GM12878 (cell line): ENCODE data around the gene ETHE1.

ENCODE experiments used
- CEBPB ChIP-seq, 2 experiments: fragments of 150-350 bp in 1 of 2; IDR thresholded peaks; 2 replicates each; pipeline ENCODE4 v1.6.1; 2012 to 2014; ENCODE audit warnings: low read depth in 2 of 2, low read length in 2 of 2, borderline replicate concordance in 1 of 2, inconsistent platforms in 1 of 2
- CTCF ChIP-seq, 3 experiments: IDR thresholded peaks in 2 of 3; conservative IDR thresholded peaks in 1 of 3; 2 replicates each; pipeline ENCODE4 v1.5.1; 2011; ENCODE audit warnings: low read depth in 3 of 3, low read length in 3 of 3, mild to moderate bottlenecking in 3 of 3, control low read depth in 2 of 3, moderate library complexity in 2 of 3, inconsistent platforms in 1 of 3, mixed read lengths in 1 of 3; ENCODE audit not compliant: control insufficient read depth in 2 of 3, insufficient read depth in 1 of 3; ENCODE audit errors: extremely low read depth in 1 of 3
- EGR1 ChIP-seq, 2 experiments: IDR thresholded peaks; 1 replicate in 1 of 2; 2 replicates in 1 of 2; pipeline ENCODE4 v1.6.1; 2011 to 2012; ENCODE audit warnings: low read depth in 2 of 2, low read length in 2 of 2, borderline replicate concordance in 1 of 2, mild to moderate bottlenecking in 1 of 2, moderate library complexity in 1 of 2
- EP300 ChIP-seq, 2 experiments: fragments of 150-350 bp in 1 of 2; IDR thresholded peaks; 2 replicates each; pipeline ENCODE4 v1.6.1; 2011 to 2012; ENCODE audit warnings: low read depth in 2 of 2, low read length in 2 of 2, borderline replicate concordance in 1 of 2, improper control_type of control experiment in 1 of 2, inconsistent platforms in 1 of 2; ENCODE audit not compliant: control insufficient read depth in 1 of 2
- JUND ChIP-seq: IDR thresholded peaks from 2 replicates; pipeline ENCODE4 v1.6.1; 2012; ENCODE audit warnings: low read depth, mild to moderate bottlenecking, low read length, improper control_type of control experiment, moderate library complexity
- NFXL1 ChIP-seq: fragments of 450-650 bp; IDR thresholded peaks from 2 replicates; pipeline ENCODE4 v1.6.1; 2017; ENCODE audit warnings: antibody characterized with exemption, mild to moderate bottlenecking, borderline replicate concordance
- POLR2A ChIP-seq: IDR thresholded peaks from 2 replicates; pipeline ENCODE4 v1.6.1; 2011; ENCODE audit warnings: low read depth, mild to moderate bottlenecking, low read length
- RELA ChIP-seq: fragments of 450-650 bp; IDR thresholded peaks from 2 replicates; pipeline ENCODE4 v1.8.0; 2014; ENCODE audit warnings: borderline replicate concordance; ENCODE audit not compliant: partially characterized antibody
- SIN3A ChIP-seq: IDR thresholded peaks from 2 replicates; pipeline ENCODE4 v1.6.1; 2012; ENCODE audit warnings: low read depth, low read length, improper control_type of control experiment
- SUPT20H ChIP-seq: IDR thresholded peaks from 2 replicates; pipeline ENCODE4 v1.6.1; 2011; ENCODE audit warnings: low read depth, mild to moderate bottlenecking, low read length, moderate library complexity, borderline replicate concordance; ENCODE audit not compliant: control insufficient read depth

- no peak for TF ChIP-seq CTCF (IDR thresholded peaks at IDR 0.05 in 2 of 3, conservative IDR thresholded peaks at IDR 0.05 in 1 of 3; ENCODE audit: control insufficient read depth in 2 of 3, extremely low read depth in 1 of 3, insufficient read depth in 1 of 3, low read depth in 3 of 3, low read length in 3 of 3)
- TF ChIP-seq POLR2A, result peak; percentile 63
- no peak for TF ChIP-seq SUPT20H
- no peak for TF ChIP-seq CEBPB (IDR thresholded peaks at IDR 0.05; ENCODE audit: borderline replicate concordance in 1 of 2, low read depth in 2 of 2, low read length in 2 of 2)
- TF ChIP-seq NFXL1, result no peak
- no peak for TF ChIP-seq JUND
- TF ChIP-seq EGR1 (IDR thresholded peaks at IDR 0.05; ENCODE audit: borderline replicate concordance in 1 of 2, low read depth in 2 of 2, low read length in 2 of 2), result peak in 1 of 2 experiments; percentile 96; a peak in 2 of 3 replicates
- TF ChIP-seq EP300 (IDR thresholded peaks at IDR 0.05; ENCODE audit: borderline replicate concordance in 1 of 2, control insufficient read depth in 1 of 2, low read depth in 2 of 2, low read length in 2 of 2), result no peak
- no peak for TF ChIP-seq RELA
- TF ChIP-seq SIN3A, result no peak
These were observed 51.9 kb downstream of the ETHE1 start for GRCh38 chr19:43474986-43475705.
